ENCODE data around the gene TRPV6.

DNA sequence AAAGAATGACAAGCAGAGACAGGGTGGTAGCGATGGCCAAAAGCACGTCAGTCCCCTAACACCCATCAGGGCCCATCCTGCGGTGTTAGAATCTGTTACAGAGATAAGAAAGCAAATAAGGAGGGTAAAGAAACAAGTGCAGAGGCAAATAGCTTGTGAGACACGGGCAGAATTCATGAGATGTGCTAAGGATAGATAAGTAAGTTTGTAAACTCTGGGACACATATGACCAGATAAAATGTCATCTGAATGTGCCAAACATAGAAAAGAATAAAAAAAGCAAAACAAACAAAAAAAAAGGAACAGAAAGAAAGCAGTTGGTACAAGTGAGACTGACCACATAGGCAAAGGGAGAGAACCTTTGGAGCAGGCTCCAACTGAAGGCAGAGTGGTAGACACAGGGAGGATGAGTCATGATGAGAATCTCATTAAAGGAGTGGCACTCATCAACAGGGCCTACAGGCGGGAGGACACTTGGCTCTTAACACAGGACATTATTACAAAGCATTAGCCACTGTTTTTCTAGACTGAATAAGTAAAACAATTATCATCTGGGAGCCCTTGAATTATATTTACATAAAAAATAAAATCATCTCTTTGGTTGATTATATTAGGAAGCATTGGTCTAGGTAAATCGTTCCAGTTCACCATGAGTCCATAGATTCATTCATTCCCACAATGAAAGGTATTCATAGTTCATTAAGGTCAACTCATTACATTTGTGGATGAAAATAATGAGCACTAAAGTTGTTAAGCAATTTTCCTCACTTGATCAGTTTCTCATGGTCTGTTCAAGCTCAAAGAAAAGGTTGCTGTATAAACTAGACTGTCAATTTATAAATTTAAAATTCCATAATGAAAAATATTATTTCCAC lies 52.1 kb downstream of the TRPV6 start:
- TF ChIP-seq, protein P1, sequence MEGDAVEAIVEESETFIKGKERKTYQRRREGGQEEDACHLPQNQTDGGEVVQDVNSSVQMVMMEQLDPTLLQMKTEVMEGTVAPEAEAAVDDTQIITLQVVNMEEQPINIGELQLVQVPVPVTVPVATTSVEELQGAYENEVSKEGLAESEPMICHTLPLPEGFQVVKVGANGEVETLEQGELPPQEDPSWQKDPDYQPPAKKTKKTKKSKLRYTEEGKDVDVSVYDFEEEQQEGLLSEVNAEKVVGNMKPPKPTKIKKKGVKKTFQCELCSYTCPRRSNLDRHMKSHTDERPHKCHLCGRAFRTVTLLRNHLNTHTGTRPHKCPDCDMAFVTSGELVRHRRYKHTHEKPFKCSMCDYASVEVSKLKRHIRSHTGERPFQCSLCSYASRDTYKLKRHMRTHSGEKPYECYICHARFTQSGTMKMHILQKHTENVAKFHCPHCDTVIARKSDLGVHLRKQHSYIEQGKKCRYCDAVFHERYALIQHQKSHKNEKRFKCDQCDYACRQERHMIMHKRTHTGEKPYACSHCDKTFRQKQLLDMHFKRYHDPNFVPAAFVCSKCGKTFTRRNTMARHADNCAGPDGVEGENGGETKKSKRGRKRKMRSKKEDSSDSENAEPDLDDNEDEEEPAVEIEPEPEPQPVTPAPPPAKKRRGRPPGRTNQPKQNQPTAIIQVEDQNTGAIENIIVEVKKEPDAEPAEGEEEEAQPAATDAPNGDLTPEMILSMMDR (IDR thresholded peaks at IDR 0.05), result no peak
- no peak for TF ChIP-seq POLR2A (IDR thresholded peaks at IDR 0.05)
